ENCODE measurements around the gene RCAN1.
"Not testable (repeated sequence)": the region's sequence is repeated elsewhere in the genome, so short reads cannot be mapped to it uniquely, and the experiment has no call there.

The RCAN1 gene

GRCh38 chr21:34568801-34569200 is 46.1 kb downstream of the RCAN1 start:
- DNase-seq (ENCODE audit: low spot score) = not testable (repeated sequence)

GRCh38 chr21:34567604-34568155 is 47.2 kb downstream of the RCAN1 start:
- no peak for DNase-seq (ENCODE audit: low spot score)

GRCh38 chr21:34565238-34565637 is 49.7 kb downstream of the RCAN1 start:
- DNase-seq (ENCODE audit: low spot score) = no peak

- not testable (repeated sequence) for DNase-seq (ENCODE audit: low spot score)
Measured at GRCh38 chr21:34563370-34563769, 51.5 kb downstream of the RCAN1 start.

GRCh38 chr21:34561806-34562205 is 53.1 kb downstream of the RCAN1 start:
- DNase-seq (ENCODE audit: low spot score) = no peak

GRCh38 chr21:34560609-34561008 is 54.3 kb downstream of the RCAN1 start:
- DNase-seq (ENCODE audit: low spot score) = no peak

GRCh38 chr21:34560021-34560420 is 54.9 kb downstream of the RCAN1 start:
- no peak for DNase-seq (ENCODE audit: low spot score)

GRCh38 chr21:34559089-34559631 is 55.8 kb downstream of the RCAN1 start:
- no peak for DNase-seq (ENCODE audit: low spot score)

- DNase-seq (ENCODE audit: low spot score) = no peak
Measured at GRCh38 chr21:34558166-34558565, 56.7 kb downstream of the RCAN1 start.

GRCh38 chr21:34557261-34557660 is 57.7 kb downstream of the RCAN1 start:
- no peak for DNase-seq (ENCODE audit: low spot score)

GRCh38 chr21:34554670-34555069 is 60.2 kb downstream of the RCAN1 start:
- not testable (repeated sequence) for DNase-seq (ENCODE audit: low spot score)

GRCh38 chr21:34554227-34554626 is 60.7 kb downstream of the RCAN1 start:
- DNase-seq (ENCODE audit: low spot score) = no peak

GRCh38 chr21:34553151-34553952 is 61.6 kb downstream of the RCAN1 start:
- no peak for DNase-seq (ENCODE audit: low spot score)

GRCh38 chr21:34552360-34553098 is 62.4 kb downstream of the RCAN1 start:
- DNase-seq (ENCODE audit: low spot score) = no peak

- DNase-seq (ENCODE audit: low spot score) = no peak
Measured at GRCh38 chr21:34550182-34550799, 64.6 kb downstream of the RCAN1 start.

GRCh38 chr21:34548781-34549376 is 66.0 kb downstream of the RCAN1 start:
- no peak for DNase-seq (ENCODE audit: low spot score)

GRCh38 chr21:34546542-34546941 is 68.4 kb downstream of the RCAN1 start:
- no peak for DNase-seq (ENCODE audit: low spot score)

- peak; percentile 76 for DNase-seq (ENCODE audit: low spot score)
Measured at GRCh38 chr21:34545079-34545884, 69.6 kb downstream of the RCAN1 start.

- DNase-seq (ENCODE audit: low spot score) = peak; percentile 86
Measured at GRCh38 chr21:34544032-34544496, 70.8 kb downstream of the RCAN1 start.

GRCh38 chr21:34543017-34543416 is 71.9 kb downstream of the RCAN1 start:
- DNase-seq (ENCODE audit: low spot score) = no peak

- DNase-seq (ENCODE audit: low spot score) = no peak
Measured at GRCh38 chr21:34540206-34540605, 74.7 kb downstream of the RCAN1 start.
